ENCODE measurements around the gene POU2F3.

DNA sequence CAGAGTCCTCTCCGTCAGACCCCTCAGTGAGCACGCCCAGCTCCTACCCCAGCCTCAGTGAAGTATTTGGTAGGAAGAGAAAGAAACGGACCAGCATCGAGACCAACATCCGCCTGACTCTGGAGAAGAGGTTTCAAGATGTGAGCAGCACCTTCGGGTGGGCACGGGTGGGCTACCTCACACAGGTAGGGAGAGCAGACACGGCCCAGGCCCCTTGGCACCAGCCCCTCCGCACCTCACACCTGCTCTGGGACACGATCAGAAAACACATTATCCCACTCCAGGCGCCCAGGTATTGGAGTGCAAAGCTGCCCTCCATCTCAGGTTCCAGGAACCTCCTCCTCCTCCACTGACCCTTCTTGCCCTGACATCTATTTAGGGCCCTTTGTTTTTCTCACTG, 67.5 kb downstream of the POU2F3 start:
- TF ChIP-seq EZH2phosphoT487 (IDR thresholded peaks at IDR 0.05; ENCODE audit: low read length) = no peak
- TF ChIP-seq EZH2 (optimal IDR thresholded peaks at IDR 0.05; ENCODE audit: low read depth, low read length) = no peak
